ENCODE data around the gene FAM20C. TPM values are rescaled to one million over a fixed set of nuclear protein-coding genes. Genes with fewer than 3 reads are reported as not detected.

The FAM20C gene
- 10 to 100 TPM in 11 of 12 donors, not detected in 1; 24.0 to 51.8 (median 32.9) TPM for polyA plus RNA-seq (ENCODE audit: insufficient read length in 12 of 12)
- long read RNA-seq, donor 1, transcript FAM20C-201 (10 exons, 2,751 nt): major isoform, 8 of 17 reads
- long read RNA-seq, donor 1, partial matches to known transcripts: 6 of 17 reads
- long read RNA-seq, donor 1, other reads (novel, unspliced or antisense): 0 of 17 reads
- long read RNA-seq, donor 2: 0 reads
- long read RNA-seq, donor 3, transcript FAM20C-201 (10 exons, 2,751 nt): major isoform, 5 of 5 reads
- long read RNA-seq, donor 3, partial matches to known transcripts: 0 of 5 reads
- long read RNA-seq, donor 3, other reads (novel, unspliced or antisense): 0 of 5 reads
- long read RNA-seq, donor 4, partial matches to known transcripts: 0 of 2 reads
- long read RNA-seq, donor 4, other reads (novel, unspliced or antisense): 0 of 2 reads
- long read RNA-seq, donor 5, transcript FAM20C-201 (10 exons, 2,751 nt): major isoform, 18 of 18 reads
- long read RNA-seq, donor 5, partial matches to known transcripts: 0 of 18 reads
- long read RNA-seq, donor 5, other reads (novel, unspliced or antisense): 0 of 18 reads
- long read RNA-seq, donor 6, transcript FAM20C-201 (10 exons, 2,751 nt): major isoform, 5 of 10 reads
- long read RNA-seq, donor 6, partial matches to known transcripts: 5 of 10 reads
- long read RNA-seq, donor 6, other reads (novel, unspliced or antisense): 0 of 10 reads
- long read RNA-seq, donor 7, transcript FAM20C-201 (10 exons, 2,751 nt): major isoform, 5 of 5 reads
- long read RNA-seq, donor 7, partial matches to known transcripts: 0 of 5 reads
- long read RNA-seq, donor 7, other reads (novel, unspliced or antisense): 0 of 5 reads
- long read RNA-seq, donor 8, transcript FAM20C-201 (10 exons, 2,751 nt): major isoform, 9 of 15 reads
- long read RNA-seq, donor 8, partial matches to known transcripts: 6 of 15 reads
- long read RNA-seq, donor 8, other reads (novel, unspliced or antisense): 0 of 15 reads
- long read RNA-seq, donor 9, partial matches to known transcripts: 0 of 3 reads
- long read RNA-seq, donor 9, other reads (novel, unspliced or antisense): 0 of 3 reads
- long read RNA-seq, donor 10, transcript FAM20C-201 (10 exons, 2,751 nt): major isoform, 8 of 8 reads
- long read RNA-seq, donor 10, partial matches to known transcripts: 0 of 8 reads
- long read RNA-seq, donor 10, other reads (novel, unspliced or antisense): 0 of 8 reads
- long read RNA-seq, donor 11, transcript FAM20C-201 (10 exons, 2,751 nt): major isoform, 9 of 9 reads
- long read RNA-seq, donor 11, partial matches to known transcripts: 0 of 9 reads
- long read RNA-seq, donor 11, other reads (novel, unspliced or antisense): 0 of 9 reads

GRCh38 chr7:191981-192649, at the start of gene FAM20C:
Gene FAM20C (plus strand): TSS chr7:192571. CDS start chr7:193200, 629 bp downstream.
- peak; percentile 84 for DNase-seq

GRCh38 chr7:143145-143751, 49.1 kb upstream of the FAM20C start:
- DNase-seq: no peak

GRCh38 chr7:143811-144453, 48.4 kb upstream of the FAM20C start:
- DNase-seq: no peak

GRCh38 chr7:144454-144826, 47.9 kb upstream of the FAM20C start:
- no peak for DNase-seq

GRCh38 chr7:145863-146262, 46.5 kb upstream of the FAM20C start:
- no peak for DNase-seq

GRCh38 chr7:148543-148931, 43.8 kb upstream of the FAM20C start:
- no peak for DNase-seq

GRCh38 chr7:148932-149790, 43.2 kb upstream of the FAM20C start:
- peak; percentile 100 for DNase-seq

GRCh38 chr7:149791-150636, 42.4 kb upstream of the FAM20C start:
- DNase-seq: peak; percentile 37

GRCh38 chr7:150811-151221, 41.6 kb upstream of the FAM20C start:
- no peak for DNase-seq

- DNase-seq: no peak
Measured at GRCh38 chr7:151346-152050, 40.9 kb upstream of the FAM20C start.

- no peak for DNase-seq
Measured at GRCh38 chr7:152702-153391, 39.5 kb upstream of the FAM20C start.

GRCh38 chr7:153604-154003, 38.8 kb upstream of the FAM20C start:
- no peak for DNase-seq

GRCh38 chr7:154096-154799, 38.1 kb upstream of the FAM20C start:
- no peak for DNase-seq

- DNase-seq: no peak
Measured at GRCh38 chr7:155469-155900, 36.9 kb upstream of the FAM20C start.

GRCh38 chr7:156111-157007, 36.0 kb upstream of the FAM20C start:
- no peak for DNase-seq
